DMS 273 (cell line): Measurements from ENCODE around the gene RNF25.

Experiments
- DNase-seq: peaks from one replicate; lab custom pipeline; 2025; ENCODE audit not compliant: unreplicated experiment; lab: John Stamatoyannopoulos, UW

The RNF25 gene

DNA sequence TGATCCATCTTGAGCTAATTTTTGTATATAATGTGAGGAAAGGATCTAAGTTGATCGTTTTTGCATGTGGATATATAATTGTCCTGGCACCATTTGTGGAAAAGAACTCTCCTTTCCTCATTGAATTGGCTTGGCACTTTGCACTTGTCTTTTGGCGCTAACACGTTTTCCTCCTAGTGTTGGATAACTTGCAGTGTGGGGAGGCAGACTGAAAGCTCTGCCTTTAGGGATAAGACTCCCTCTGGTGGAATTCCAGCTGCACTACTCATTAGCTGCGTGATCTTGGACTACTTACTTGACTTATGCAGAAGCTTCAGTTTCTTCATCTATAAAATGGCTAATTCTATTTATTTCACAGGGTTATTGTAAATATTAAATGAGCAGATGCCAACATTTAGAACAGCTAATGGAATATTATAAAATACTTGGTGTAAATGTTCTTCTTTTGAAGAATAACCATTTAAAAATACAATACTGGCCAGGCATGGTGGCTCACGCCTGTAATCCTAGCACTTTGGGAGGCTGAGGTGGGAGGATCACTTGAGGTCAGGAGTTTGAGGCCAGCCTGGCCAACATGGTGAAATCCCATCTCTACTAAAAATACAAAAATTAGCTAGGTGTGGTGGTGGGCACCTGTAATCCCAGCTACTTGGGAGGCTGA is 15.7 kb upstream of the RNF25 start:
- peak; percentile 92 for DNase-seq

DNA sequence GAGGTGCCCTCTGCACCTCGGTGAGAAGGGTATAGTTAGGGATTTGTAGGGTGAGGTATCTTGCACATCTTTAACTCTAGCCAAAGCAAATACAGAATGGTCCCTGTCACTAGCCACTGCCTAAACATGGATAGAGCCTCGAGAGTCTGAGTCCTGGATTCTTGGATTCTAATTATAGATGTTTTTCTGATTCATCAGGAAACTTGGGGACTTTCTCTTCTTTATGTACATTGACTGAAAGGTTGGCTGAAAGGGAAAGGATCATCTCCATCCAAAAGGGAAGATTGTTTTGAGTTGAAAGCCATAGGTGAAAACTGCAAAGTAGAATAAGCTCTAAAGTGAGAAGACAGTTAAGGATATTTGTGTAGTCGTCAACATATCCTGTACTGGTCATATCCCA is 8.3 kb upstream of the RNF25 start:
- DNase-seq = no peak

DNA sequence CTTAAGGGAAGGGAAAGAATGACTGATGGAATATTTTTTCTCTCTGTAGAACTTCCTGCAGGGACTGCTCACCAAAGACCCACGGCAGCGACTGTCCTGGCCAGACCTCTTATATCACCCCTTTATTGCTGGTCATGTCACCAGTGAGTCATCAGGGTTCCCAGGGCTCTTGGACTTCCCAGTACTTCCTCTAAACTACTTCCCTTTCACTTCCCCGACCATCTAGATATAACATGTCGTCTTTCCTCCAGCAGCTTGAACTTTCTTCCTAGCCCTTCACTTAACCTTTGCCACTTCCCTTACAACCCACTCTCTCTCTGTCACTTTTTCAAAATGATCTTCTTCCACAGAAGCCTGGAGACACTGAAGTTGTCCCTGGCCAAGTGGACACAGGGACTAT is 7.3 kb upstream of the RNF25 start:
- no peak for DNase-seq

DNA sequence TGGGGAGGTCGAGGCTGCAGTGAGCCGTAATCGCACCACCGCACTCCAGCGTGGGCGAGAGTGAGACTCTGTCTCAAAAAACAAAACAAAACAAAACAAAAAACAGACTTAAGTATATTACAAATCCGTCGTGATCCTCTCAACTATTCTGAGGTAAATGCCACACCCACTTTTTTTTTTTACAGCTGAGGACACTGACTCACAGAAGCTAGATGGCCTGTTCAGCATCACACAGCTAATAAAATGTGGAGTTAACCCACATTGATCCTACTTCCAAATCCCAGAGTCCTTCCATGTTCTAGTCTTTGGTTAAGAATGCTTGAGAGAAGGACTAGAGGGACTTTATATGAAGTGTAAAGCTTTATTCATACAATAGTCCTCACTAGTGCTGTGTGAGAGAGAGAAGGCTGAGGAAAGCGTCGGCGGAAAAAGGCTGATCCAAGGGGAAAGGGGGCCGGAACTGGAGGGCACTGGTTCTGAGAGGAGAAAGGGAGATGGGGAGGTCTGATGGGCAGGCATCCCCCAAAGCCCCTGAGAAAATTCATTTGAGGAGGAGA is 627 bp downstream of the RNF25 start:
- DNase-seq = peak; percentile 30

DNA sequence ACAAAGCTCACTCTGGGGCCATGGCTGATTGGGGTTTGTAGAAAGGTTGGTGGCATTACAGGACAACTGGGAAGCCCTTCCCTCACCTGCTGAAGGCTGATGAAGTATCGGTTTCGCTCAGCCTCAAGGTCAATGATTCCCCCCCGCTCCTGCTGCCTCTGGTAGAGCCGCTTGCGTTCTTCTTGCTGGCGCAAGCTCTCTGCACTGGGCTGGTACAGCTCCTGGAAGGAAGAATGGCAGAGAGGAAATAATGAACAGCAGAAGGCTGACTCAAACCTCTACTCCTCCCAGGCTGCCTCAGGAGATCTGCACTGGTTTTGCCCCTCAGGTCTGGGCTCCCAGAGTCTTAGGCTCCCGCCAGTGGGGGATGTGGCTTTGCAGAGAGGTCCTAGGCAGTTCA is 7.1 kb downstream of the RNF25 start:
- no peak for DNase-seq

DNA sequence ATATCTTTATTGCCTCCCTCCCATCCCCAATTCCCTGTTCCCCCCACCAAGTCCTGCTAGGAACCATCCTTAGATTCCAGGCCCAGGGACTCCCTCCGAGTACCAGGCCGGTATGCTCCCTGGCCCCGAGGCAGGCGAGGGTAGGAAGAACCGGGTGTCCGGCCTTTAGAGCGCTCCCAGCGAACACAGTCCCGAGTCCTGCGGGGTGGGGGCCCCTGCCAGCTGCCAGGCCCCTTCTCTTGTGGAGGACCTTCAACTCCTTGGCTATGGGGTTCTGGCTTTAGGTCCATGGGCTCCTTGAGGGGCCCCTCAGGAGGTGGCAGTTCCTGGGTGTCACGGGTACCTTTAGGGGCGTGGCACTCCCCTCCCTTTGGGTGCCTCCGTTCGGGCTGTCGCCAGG is 7.9 kb downstream of the RNF25 start:
- DNase-seq = no peak

DNA sequence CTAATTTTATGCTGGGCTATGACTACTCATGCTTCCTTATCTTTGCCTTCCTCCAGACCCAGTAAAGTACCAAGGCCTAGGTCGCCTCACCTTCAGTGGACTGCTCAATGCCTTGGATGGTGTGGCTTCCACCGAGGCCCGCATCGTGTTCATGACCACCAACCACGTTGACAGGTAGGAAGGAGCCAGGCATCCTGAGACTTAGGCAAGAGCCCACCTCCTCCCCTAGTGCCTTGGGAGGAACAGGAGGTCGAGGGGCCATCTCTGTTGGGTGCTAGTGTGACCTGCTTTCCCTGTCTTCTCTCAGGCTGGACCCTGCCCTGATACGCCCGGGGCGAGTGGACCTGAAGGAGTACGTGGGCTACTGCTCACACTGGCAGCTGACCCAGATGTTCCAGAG is 9.0 kb downstream of the RNF25 start:
- DNase-seq = no peak

DNA sequence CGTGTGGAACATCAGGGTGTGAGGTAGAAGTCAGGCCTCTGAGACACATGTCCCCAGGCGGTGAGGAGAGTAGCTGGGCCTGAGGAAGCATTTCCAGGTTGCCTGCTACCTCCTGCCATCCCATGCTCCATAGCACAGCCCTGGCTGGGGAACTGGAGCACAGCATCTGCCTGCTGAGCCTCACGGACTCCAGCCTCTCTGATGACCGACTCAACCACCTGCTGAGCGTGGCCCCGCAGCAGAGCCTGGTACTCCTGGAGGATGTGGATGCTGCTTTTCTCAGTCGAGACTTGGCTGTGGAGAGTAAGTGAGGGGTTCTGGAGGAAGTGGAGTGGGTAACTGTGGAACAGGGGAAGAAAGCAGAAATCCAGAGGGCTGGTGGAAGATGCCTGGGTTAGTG is 9.4 kb downstream of the RNF25 start:
- DNase-seq = no peak

DNA sequence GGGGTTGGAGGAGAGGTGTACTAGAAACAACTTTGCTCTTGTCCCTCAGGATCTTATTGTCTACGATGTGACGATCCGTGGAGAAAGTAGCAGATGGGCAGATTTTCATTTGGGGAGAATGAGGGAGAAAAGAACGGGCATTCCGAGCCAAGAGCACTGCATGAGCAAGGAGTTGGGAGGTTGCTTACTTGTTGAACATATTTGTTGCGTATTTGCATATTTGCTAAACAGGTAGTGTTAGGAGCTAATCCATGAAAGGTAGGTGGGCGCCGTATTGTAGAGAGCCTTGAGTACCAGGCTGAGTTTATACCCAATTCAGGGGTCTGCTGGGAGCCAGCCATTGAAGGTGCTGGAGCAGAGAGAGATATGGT is 11.8 kb downstream of the RNF25 start:
- no peak for DNase-seq

DNA sequence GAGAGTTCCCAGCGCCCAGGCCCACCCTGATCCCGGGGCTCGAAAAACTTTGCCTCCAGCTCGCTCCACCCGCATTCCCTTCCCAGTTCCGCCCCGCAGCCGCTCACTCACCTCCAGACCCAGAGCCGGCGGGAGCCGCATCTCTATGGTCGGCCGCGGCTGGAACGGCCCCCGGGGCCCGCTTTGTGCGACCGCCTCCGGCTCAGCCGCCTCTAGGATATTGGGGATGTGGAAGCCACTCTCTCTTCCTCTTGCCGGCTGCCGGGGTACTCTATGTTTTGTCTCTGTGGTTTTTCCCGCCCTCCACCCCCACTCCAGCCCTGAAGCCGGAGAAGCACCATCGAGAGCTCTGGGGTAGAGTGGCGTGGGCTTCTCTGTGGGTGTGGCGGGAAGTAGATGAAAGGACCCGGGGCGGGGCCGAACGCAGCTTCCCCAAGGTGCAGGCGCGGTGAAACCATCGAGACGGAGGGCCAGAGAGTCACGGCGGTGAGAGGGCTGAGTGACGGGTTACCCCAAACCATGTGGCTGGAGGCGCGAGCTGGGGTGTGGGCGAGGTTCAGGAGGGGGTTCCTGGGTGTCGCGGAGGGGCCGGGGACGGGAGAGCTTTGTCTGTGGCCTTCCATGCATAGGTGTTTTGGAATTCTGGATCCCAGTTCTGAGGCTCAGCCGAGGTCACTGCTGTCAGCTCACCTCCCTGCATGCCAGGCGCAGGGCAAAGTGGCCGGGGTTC is 12.4 kb downstream of the RNF25 start, which contains the start of the genes BCS1L and ZNF142:
Gene BCS1L, plus strand, starts transcription at position 426 of the 730 bp plus-strand sequence. CDS start 1,305 bp downstream, outside the sequence.
Gene ZNF142, minus strand, starts transcription at position 366 of the 730 bp plus-strand sequence. CDS start 3,194 bp downstream, outside the sequence.
- peak; percentile 97 for DNase-seq

DNA sequence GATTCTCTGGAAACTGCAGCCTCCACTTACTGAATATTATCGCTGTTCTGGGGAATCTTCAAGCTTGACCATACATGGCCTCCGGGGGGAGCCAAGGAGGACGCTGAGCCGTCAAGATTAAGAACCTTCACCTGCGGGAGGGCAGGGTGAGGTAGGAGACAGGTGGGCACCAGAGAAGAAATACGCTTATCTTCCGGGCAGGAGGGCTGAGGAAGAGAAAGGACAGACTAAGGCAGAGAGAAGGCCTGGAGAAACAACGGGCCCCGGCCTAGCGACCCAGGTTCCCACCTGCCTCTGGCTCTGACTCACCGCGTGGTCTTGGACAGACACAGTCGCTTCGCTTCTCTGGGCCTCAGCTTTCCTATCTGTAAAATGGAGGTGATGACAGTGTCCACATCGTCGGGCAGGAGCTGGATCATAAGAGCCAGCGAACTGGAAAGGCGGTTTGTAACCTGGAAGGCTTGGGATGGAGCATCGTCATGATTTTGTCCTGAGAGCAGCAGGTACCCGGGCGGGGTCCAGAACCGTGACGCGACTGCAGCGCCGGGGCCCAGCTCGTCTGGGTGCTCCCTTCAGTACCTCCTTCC is 13.0 kb downstream of the RNF25 start:
- DNase-seq = peak; percentile 72

DNA sequence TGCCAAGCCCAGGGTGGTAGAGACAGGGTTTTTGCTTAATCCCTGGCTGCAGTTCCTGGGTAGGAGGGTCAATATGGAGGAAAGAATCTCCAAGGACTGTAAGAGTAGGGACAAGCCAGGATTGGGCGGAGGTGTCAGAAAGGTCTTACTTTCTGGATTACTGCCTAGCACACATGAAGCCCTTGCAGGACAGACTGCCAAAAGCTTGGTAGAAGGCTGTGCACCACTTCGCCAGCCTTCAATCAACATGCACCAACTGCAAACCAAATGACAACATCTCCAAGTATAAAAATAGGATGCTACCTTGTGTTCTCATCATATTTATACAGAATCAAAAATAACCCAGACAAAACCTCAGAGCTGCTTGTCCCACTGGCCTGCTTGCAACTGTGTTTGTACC is 16.1 kb downstream of the RNF25 start:
- no peak for DNase-seq

DNA sequence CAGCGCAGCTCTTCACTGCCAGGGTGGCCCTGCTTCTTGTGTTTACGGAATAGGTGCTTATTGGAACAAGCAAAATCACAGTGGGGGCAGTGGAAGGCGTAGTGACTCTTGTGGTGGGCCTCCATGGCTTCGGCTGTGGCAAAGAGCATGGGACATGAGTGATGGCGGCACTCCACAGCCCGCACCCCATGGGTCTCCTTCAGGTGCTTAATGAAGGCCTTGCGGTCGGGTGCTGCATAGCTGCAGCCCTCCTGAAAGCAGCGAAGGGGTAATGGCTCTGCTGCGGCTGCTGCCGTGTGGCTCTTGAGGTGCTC is 23.1 kb downstream of the RNF25 start:
- DNase-seq = no peak

DNA sequence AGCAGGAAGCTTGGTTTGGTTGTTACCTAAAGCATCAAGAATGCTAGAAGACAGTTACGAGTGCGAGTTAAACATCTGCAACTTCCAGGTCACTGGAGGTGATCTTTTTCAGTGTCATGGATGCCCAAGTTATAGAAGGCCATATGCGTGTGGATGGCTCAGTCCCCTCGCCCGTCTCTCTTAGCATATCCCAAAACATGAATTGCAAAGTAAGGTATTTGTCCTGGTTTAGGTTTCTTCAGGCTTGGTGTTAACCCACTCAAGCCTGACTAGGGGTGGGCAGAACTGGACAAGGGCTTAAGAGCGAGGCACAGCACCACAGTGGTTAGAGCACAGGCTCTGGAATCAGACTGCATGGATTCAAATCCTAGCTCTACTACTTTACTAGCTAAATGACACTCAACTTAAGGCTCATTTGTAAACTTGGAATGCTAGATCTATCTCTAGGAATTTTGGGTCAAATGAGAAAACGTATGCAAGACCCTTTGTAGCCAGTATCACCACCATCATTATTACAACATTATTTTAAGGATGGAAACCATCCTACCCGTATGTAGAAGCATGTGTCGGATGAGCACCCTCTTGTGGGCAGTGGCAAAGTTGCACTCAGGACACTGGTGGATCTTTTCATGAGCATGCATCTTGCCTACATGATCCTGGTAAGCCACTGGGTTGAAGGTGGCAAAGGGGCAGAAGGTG is 23.6 kb downstream of the RNF25 start:
- DNase-seq = peak; percentile 79

DNA sequence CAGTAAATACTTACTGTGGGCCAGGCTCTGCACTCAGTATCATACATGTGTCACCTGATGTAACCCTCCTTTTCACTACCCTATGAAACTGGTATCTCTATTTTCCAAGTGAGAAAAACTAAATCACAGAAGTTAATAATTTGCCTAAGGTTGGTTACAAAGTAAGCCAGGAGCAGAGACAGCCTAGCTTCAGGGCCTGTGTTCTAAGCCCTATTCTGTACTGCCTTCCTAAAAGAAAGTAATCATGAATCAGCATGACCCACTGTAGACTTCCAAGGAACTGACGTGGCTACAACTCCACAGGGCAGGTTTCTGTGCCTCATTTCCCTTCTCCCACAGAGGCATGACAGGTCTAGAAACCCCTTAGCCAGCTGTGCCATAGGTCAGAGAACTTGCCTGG is 26.7 kb downstream of the RNF25 start:
- DNase-seq = no peak

DNA sequence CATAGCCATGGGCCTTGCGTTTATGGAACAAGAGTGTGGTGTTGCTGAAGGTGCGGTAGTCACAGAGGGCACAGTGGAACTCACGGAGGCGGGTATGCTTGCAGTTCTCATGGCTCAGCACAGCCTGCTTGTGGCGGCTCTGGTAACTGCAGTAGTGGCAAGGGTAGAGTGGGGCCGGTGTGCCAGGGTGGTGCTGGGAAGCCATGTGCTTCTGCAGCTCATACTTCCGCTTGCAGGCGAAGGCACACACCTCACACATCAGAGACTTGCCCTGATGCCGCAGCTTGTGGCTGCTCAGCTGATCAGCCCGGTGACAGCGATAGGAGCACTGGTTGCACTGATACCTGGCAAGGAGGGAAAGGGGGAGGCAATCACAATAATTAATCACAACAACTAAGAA is 27.1 kb downstream of the RNF25 start:
- no peak for DNase-seq

DNA sequence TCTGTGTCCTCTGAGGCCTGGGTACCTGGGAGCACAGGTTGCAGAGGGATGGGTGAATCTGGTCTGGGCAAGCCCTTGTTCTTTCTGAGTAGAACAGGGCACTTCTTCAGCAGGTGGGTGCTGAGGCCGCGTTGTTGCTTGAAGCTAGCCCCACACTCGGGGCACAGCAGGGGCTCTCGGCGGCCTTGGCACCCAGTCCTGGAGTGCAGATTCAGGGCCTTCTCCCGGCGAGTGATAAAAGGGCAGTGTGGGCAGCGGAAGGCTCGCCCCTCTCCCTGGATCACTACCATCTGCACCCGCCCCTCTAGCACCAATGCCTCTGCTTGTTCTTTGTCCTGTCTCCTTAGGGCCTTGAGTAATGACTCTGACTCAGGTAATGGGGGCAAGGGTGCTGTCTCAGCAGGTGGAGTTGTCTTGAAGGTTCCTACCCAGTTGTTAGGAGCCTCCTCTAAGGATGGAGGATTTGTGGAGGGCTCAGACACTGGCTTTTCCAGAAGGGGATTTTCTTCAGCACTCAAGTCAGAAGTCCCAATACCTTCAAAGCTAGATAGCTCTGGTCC is 28.0 kb downstream of the RNF25 start:
- DNase-seq = no peak

DNA sequence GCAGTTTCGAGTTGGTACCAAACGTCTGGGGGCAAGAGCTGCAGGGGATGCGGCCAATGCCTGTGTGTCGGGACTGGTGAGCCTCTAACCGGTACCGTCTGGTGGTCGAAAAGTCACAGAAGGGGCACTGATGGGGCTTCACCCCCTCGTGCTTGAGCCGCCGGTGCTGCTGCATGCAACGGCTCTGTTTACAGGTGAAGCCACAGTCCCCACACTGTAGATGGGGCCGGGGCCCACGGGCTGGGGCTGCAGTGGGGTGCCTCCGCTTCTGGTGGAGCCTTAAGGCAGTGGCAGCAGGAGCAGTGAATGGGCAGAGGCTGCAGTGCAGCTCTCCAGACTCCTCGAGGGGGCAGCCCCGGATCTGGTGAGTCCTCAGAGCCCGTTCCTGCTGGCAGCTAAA is 29.0 kb downstream of the RNF25 start:
- DNase-seq = no peak

DNA sequence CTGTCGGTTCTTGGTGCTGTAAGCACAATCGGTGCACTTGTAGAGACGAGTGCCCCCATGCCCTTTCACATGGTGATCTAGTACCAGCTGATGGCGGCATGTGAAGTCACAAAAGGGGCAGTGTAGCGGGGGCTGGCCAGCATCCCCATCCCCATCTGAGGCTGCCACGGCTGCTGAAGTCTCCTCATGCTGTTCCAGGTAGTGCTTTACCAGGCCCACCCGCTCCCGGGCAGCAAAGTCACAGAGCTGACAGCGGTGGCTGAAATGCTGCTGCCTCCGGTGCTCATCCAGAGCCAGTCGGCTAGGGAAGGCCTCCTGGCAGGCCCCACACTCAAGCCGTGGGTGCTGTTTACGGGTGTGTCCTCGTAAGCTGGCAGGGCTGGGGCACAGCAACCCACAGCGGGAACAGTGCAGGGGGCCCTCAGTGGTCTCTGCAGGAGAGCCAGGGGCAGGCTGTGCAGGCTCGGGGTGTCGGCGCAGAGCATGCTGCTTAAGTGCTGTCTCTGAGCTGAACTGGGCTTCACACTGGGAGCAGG is 29.6 kb downstream of the RNF25 start:
- no peak for DNase-seq

DNA sequence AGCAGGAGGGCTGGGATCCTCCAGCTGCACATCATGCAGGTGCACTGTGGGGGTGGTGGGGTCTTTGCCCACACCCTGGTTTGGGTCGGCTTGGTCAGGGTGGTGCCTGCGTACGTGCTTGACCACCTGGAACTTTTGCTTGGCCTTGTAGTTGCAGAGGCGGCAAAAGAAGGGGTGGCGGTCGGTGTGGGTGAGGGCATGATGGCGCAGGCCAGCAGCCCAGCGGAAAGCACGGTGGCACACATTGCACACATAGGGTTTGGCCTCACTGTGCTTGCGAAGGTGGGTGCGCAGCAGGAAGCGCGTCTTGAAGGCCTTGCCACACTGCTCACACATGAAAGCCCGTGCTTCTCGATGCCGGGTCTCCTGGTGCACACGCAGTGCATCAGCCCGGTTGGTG is 33.4 kb downstream of the RNF25 start:
- no peak for DNase-seq

DNA sequence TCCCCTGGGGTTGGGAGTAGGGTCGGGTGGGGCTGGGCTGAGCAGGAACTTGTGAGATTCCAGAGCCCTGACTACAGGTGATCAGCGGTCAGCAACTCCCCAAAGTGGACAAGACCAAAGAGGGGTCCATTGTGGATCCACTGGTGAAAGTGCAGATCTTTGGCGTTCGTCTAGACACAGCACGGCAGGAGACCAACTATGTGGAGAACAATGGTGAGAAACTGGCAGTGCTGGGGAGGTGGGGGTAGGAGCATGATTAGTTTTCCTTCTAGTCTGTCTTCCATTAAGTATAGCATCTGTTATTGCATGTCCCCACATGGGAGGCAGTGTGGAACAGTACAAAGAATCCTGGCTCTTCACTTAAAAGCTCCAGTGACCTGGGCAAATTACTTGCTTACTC is 36.1 kb downstream of the RNF25 start:
- DNase-seq = no peak
